Erythroblast (primary cell): ENCODE measurements around the gene CETP.

Experiments used
- GATA1 ChIP-seq: IDR thresholded peaks from 2 replicates; pipeline ENCODE4 v1.6.1; 2011; ENCODE audit warnings: low read depth, mild to moderate bottlenecking, control low read depth, low read length, moderate library complexity
- POLR2A ChIP-seq: IDR thresholded peaks from 2 replicates; pipeline ENCODE4 v1.6.1; 2011; ENCODE audit warnings: mild to moderate bottlenecking, low read length

DNA sequence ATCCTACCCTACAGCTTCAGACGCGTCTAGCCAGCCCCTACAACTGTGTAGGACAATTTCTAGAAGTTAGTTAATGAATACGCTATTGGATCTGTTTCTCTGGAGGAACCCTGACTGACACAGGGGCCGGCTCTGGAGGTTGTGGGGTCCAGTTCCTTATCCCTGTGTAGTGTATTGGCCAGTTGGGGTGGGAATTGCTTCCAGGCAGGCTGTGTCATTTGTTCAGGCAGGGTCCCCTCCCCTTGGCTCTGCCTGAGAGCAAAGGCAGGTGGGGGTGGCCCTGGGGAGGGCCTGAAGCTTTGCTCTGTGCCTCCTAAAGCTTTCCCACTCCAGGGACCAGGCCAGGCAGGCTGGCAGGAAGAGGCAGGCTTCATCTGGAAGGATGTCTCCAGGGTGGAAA lies 11.7 kb upstream of the CETP start:
- TF ChIP-seq POLR2A = no peak
- TF ChIP-seq GATA1 = no peak
